ENCODE results near the gene PSMD12. TPM values are rescaled to one million over a fixed set of nuclear protein-coding genes. Genes with fewer than 3 reads are reported as not detected.
A peak's percentile ranks its signal among the peaks of the same experiment; 100 is the strongest.

PSMD12 gene
- total and polyA plus RNA-seq, 9 of the 15 experiments (the other 6 are each of a cell fraction or from before 2014, with no cell fraction given) = 36.6 to 150 (median 65.5) TPM

DNA sequence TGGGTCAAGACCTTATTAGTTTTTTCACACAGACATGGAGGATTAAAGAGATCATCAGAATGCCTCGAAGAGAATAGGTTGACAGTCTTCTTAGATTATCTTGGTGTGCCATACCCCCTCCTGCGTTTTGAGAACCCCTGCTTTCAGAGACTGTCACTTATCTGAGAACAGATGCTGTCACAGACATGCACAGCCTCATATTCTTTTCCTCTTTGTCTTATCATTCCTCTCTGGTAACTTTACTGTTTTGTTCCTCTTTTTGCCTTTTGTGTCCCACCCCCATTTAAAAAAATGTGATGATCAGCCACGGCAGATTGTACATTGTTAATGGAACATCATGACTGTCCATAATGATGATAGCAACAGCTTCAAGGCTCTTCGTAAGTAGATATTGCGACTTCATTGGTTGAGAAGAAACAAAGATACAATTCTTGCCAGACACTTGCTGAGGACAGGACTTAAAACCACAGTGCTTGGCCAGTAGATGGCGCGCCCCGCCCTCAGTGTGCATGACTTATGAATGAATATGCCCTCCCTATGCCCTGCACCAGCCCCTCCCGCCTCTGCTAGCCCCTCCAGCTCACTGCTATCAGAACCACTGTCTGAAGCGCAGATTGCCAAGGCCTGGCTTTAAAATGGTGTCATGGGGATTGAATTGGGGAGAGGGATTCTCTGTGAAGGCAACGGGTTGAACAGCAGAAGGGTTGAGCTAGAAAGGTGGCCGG is 8.1 kb upstream of the PSMD12 start (continued):
- no peak for TF ChIP-seq ZNF407 (IDR thresholded peaks at IDR 0.05; ENCODE audit: low read depth)
- no peak for TF ChIP-seq GTF2A2 (tag; IDR thresholded peaks at IDR 0.05)
- TF ChIP-seq E2F1 (CRISPR knock-in tag; IDR thresholded peaks at IDR 0.05) = no peak
- TF ChIP-seq ZNF316 (IDR thresholded peaks at IDR 0.05) = peak; percentile 56; the same call in 1 of the 2 replicates
- no peak for TF ChIP-seq EGR1 (conservative IDR thresholded peaks at IDR 0.05)
- no peak for TF ChIP-seq CBX8 (IDR thresholded peaks at IDR 0.05; ENCODE audit: borderline replicate concordance, extremely low read depth, low read depth, low read length, poor library complexity, severe bottlenecking)
- no peak for TF ChIP-seq FIP1L1 (IDR thresholded peaks at IDR 0.05; ENCODE audit: low read depth, low read length, poor library complexity, severe bottlenecking)
- TF ChIP-seq FOXA1 (IDR thresholded peaks at IDR 0.05; ENCODE audit: borderline replicate concordance) = no peak
- TF ChIP-seq ZNF263 (CRISPR knock-in tag; IDR thresholded peaks at IDR 0.05; ENCODE audit: borderline replicate concordance) = no peak
- TF ChIP-seq GTF2E2 (tag; IDR thresholded peaks at IDR 0.05) = no peak
- TF ChIP-seq ZNF431 (CRISPR knock-in tag; IDR thresholded peaks at IDR 0.05) = no peak
- TF ChIP-seq, protein P1, sequence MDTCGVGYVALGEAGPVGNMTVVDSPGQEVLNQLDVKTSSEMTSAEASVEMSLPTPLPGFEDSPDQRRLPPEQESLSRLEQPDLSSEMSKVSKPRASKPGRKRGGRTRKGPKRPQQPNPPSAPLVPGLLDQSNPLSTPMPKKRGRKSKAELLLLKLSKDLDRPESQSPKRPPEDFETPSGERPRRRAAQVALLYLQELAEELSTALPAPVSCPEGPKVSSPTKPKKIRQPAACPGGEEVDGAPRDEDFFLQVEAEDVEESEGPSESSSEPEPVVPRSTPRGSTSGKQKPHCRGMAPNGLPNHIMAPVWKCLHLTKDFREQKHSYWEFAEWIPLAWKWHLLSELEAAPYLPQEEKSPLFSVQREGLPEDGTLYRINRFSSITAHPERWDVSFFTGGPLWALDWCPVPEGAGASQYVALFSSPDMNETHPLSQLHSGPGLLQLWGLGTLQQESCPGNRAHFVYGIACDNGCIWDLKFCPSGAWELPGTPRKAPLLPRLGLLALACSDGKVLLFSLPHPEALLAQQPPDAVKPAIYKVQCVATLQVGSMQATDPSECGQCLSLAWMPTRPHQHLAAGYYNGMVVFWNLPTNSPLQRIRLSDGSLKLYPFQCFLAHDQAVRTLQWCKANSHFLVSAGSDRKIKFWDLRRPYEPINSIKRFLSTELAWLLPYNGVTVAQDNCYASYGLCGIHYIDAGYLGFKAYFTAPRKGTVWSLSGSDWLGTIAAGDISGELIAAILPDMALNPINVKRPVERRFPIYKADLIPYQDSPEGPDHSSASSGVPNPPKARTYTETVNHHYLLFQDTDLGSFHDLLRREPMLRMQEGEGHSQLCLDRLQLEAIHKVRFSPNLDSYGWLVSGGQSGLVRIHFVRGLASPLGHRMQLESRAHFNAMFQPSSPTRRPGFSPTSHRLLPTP (IDR thresholded peaks at IDR 0.05; ENCODE audit: borderline replicate concordance, extremely low read depth, insufficient read length) = no peak
- no peak for TF ChIP-seq POLR3G (IDR thresholded peaks at IDR 0.05; ENCODE audit: extremely low read depth, insufficient read length, insufficient replicate concordance)
- TF ChIP-seq STAG1 (CRISPR knock-in tag; IDR thresholded peaks at IDR 0.05; ENCODE audit: borderline replicate concordance) = no peak
- no peak for TF ChIP-seq SMARCA5 (IDR thresholded peaks at IDR 0.05)
- peak; percentile 78; the same call in 1 of the 2 replicates for TF ChIP-seq CC2D1A (IDR thresholded peaks at IDR 0.05)

Measured in K562 (cell line).